K562 (cell line): Measurements from ENCODE around the gene ASCL2. TPM values are rescaled to one million over a fixed set of nuclear protein-coding genes. Genes with fewer than 3 reads are reported as not detected.

Source experiments
- ATAC-seq: fragments of 200-7000 bp; cut with Tn5 transposase; 3 replicates; pipeline ENCODE4 v1.9.1; 2020; ENCODE audit warnings: moderate library complexity
- BruUV-seq: library from RNA; stranded (reverse); fragments of 400-500 nt; replicated peaks from 2 replicates; lab custom pipeline; 2021; lab: Mats Ljungman, UMichigan
- CTCF ChIA-PET: fragments of 300-600 bp; formaldehyde crosslinking; extraction: SDS; loops from one replicate; lab custom pipeline; 2021; ENCODE audit warnings: low intra/inter-chr PET ratio; lab: Yijun Ruan, JAX
- POLR2A ChIA-PET: fragments of 300-600, 350-650 bp; sonication (Branson Sonifier 250); formaldehyde crosslinking; extraction: SDS; loops from one replicate; lab custom pipeline; 2021; ENCODE audit warnings: antibody characterized with exemption, inconsistent platforms; lab: Yijun Ruan, JAX
- DNase-seq, 4 experiments: peaks; one replicate each; pipeline versions ENCODE4 v3.0.0 to v3.0.0-alpha.2; 2011 to 2018; ENCODE audit warnings: low spot score in 3 of 4, mixed read lengths in 3 of 4; ENCODE audit errors: extremely low read depth in 1 of 4
- FAIRE-seq: peaks from 2 replicates; lab custom pipeline; 2011; peaks lifted over from hg19 to GRCh38; lab: Jason Lieb, UNC
- H2AFZ ChIP-seq: 2 replicates; pipeline ENCODE4 v1.6.0; 2011; ENCODE audit warnings: low read depth, low read length, control low read depth, inconsistent platforms
- H3K27ac ChIP-seq: fragments of 200-600 bp; 3 replicates; pipeline ENCODE4 v1.8.0; 2011; ENCODE audit warnings: low read depth, mild to moderate bottlenecking, control low read depth, inconsistent platforms, low read length, moderate library complexity, mixed read lengths; ENCODE audit errors: extremely low read depth
- H3K27me3 ChIP-seq, 2 experiments: fragments of 300-600 bp in 1 of 2; 2 replicates in 1 of 2; 3 replicates in 1 of 2; pipeline versions ENCODE4 v1.6.0 to v1.8.0; 2011; ENCODE audit warnings: inconsistent platforms in 2 of 2, low read length in 2 of 2, mild to moderate bottlenecking in 1 of 2, mixed read lengths in 1 of 2, moderate library complexity in 1 of 2; ENCODE audit not compliant: control insufficient read depth in 2 of 2, insufficient read depth in 2 of 2
- H3K36me3 ChIP-seq: fragments of 300-600 bp; 3 replicates; pipeline ENCODE4 v1.8.0; 2011; ENCODE audit warnings: mild to moderate bottlenecking, low read length, inconsistent platforms; ENCODE audit not compliant: control insufficient read depth, insufficient read depth
- H3K4me1 ChIP-seq, 2 experiments: fragments of 200-600 bp in 1 of 2; replicated peaks in 1 of 2; 2 replicates in 1 of 2; 3 replicates in 1 of 2; pipeline versions ENCODE4 v1.5.1 to v1.8.0; 2011; ENCODE audit warnings: inconsistent platforms in 2 of 2, low read length in 2 of 2, mild to moderate bottlenecking in 1 of 2, mixed read lengths in 1 of 2, moderate library complexity in 1 of 2; ENCODE audit not compliant: control insufficient read depth in 2 of 2, insufficient read depth in 2 of 2
- H3K4me2 ChIP-seq: 2 replicates; pipeline ENCODE4 v1.6.1; 2011; ENCODE audit warnings: low read length, control low read depth, inconsistent platforms, mixed read lengths; ENCODE audit not compliant: insufficient read depth
- H3K4me3 ChIP-seq: fragments of 200-600 bp; sonication (generic), shearing (Covaris generic); 2 replicates; pipeline ENCODE4 v1.5.1; 2016; ENCODE audit warnings: control low read depth, inconsistent platforms
- H3K79me2 ChIP-seq: fragments of 200-600 bp; 3 replicates; pipeline ENCODE4 v1.8.0; 2011; ENCODE audit warnings: low read length, inconsistent platforms; ENCODE audit not compliant: control insufficient read depth, insufficient read depth
- H3K9ac ChIP-seq, 2 experiments: 2 replicates each; pipeline versions ENCODE4 v1.6.0 to v1.6.1; 2011; ENCODE audit warnings: low read depth in 2 of 2, low read length in 2 of 2, control low read depth in 1 of 2, inconsistent platforms in 1 of 2, mild to moderate bottlenecking in 1 of 2, mixed read lengths in 1 of 2; ENCODE audit not compliant: insufficient read depth in 1 of 2
- H3K9me1 ChIP-seq: one replicate; pipeline ENCODE4 v1.6.0; 2011; ENCODE audit warnings: inconsistent platforms, mild to moderate bottlenecking, low read length, moderate library complexity; ENCODE audit not compliant: control insufficient read depth, insufficient read depth
- H3K9me3 ChIP-seq: replicated peaks from 2 replicates; pipeline ENCODE4 v1.5.1; 2011; ENCODE audit warnings: low read depth, low read length, inconsistent platforms; ENCODE audit not compliant: control insufficient read depth, insufficient read depth
- H4K20me1 ChIP-seq: replicated peaks from 2 replicates; pipeline ENCODE4 v1.6.1; 2011; ENCODE audit warnings: low read length, inconsistent platforms, mixed read lengths; ENCODE audit not compliant: control insufficient read depth, insufficient read depth
- BCL6 ChIP-seq: fragments of 250-450 bp; sonication (Bioruptor Pico); IDR thresholded peaks from 2 replicates; pipeline ENCODE4 v1.4.0; 2020
- CBFA2T2 ChIP-seq: fragments of 450-650 bp; conservative IDR thresholded peaks from 2 replicates; pipeline ENCODE4 v1.6.1; 2017; ENCODE audit warnings: mild to moderate bottlenecking
- CBFA2T3 ChIP-seq: fragments of 450-650 bp; IDR thresholded peaks from 2 replicates; pipeline ENCODE4 v1.6.1; 2017
- CBX2 ChIP-seq: fragments of 200-600 bp; sonication (generic); IDR thresholded peaks from one replicate; pipeline ENCODE4 v1.6.1; 2012; ENCODE audit warnings: mild to moderate bottlenecking, low read length, inconsistent platforms; ENCODE audit not compliant: insufficient read depth, poor library complexity, severe bottlenecking
- ELF2 ChIP-seq: fragments of 250-450 bp; sonication (Bioruptor Pico); IDR thresholded peaks from 2 replicates; pipeline ENCODE4 v1.5.0; 2021; ENCODE audit warnings: mild to moderate bottlenecking
- FOXK1 ChIP-seq: sonication (generic); formaldehyde crosslinking; IDR thresholded peaks from 2 replicates; pipeline ENCODE4 v1.8.0; 2022; ENCODE audit warnings: missing genetic modification reagents, mild to moderate bottlenecking, borderline replicate concordance
- FOXP1 ChIP-seq: sonication (generic); formaldehyde crosslinking; IDR thresholded peaks from 2 replicates; pipeline ENCODE4 v1.8.0; 2022; ENCODE audit warnings: mild to moderate bottlenecking, missing genetic modification reagents
- MAFG ChIP-seq: fragments of 450-650 bp; conservative IDR thresholded peaks from 2 replicates; pipeline ENCODE4 v1.6.1; 2016; ENCODE audit warnings: missing genetic modification characterization, missing compliant biosample characterization
- NCOR1 ChIP-seq: fragments of 450-650 bp; IDR thresholded peaks from 2 replicates; pipeline ENCODE4 v1.6.1; 2016; ENCODE audit warnings: mild to moderate bottlenecking, moderate library complexity
- PHB2 ChIP-seq: fragments of 450-650 bp; IDR thresholded peaks from 2 replicates; pipeline ENCODE4 v1.6.1; 2017; ENCODE audit warnings: low read depth
- TAL1 ChIP-seq: fragments of 450-650 bp; IDR thresholded peaks from 2 replicates; pipeline ENCODE4 v1.6.1; 2016; ENCODE audit warnings: mild to moderate bottlenecking
- TRIM28 ChIP-seq: fragments of 450-650 bp; IDR thresholded peaks from 2 replicates; pipeline ENCODE4 v1.6.1; 2017
- WGBS: fragments of 100-300 bp; shearing (Covaris generic); methylation state at CpG from one replicate; pipeline ENCODE4 v1.1.6; 2016; ENCODE audit warnings: low coverage, mixed read lengths; ENCODE audit not compliant: insufficient coverage; ENCODE audit errors: missing lambda C conversion rate; 5-methylcytosine and 5-hydroxymethylcytosine counted together
- in situ Hi-C: fragments of 300-500 bp; cut with MboI; formaldehyde crosslinking; loops from 4 replicates; pipeline ENCODE4 v1.15.0; 2018; ENCODE audit warnings: inconsistent platforms, mixed read lengths
- intact Hi-C: fragments of 100-400 bp; cut with micrococcal nuclease; formaldehyde crosslinking; loops from 2 replicates; pipeline ENCODE4 v1.14.2; 2022
- polyA plus RNA-seq, 8 experiments: library from polyadenylated mRNA; depleted of rRNA in 4 of 8; stranded (reverse) in 5 of 8; unstranded in 3 of 8; fragments of >200 nt; fragmentation: Nextera tagmentation in 2 of 8; fragmentation: Illumina TruSeq in 1 of 8; extraction: Ambion mirVana in 2 of 8; extraction: Trizol in 1 of 8; gene quantifications; 2 replicates each; pipeline versions ENCODE4 v1.2.1 to v1.2.3, GENCODE V29; 2011 to 2014; ENCODE audit warnings: inconsistent platforms in 1 of 8, missing spikeins in 1 of 8
- total RNA-seq, 7 experiments: library from RNA; depleted of rRNA in 6 of 7; stranded (reverse); fragments of >200 nt in 6 of 7; fragmentation: Illumina TruSeq in 2 of 7; extraction: Trizol in 2 of 7; gene quantifications; 2 replicates each; pipeline versions ENCODE4 v1.2.1 to v1.2.3, GENCODE V29; 2011 to 2021; ENCODE audit warnings: low replicate concordance in 1 of 7
- TF ChIP-seq, protein P1 (sequence below): sonication (generic); formaldehyde crosslinking; IDR thresholded peaks from 2 replicates; pipeline ENCODE4 v1.5.0; 2020; ENCODE audit warnings: missing genetic modification reagents
- TF ChIP-seq, protein P2 (sequence below): fragments of 450-650 bp; IDR thresholded peaks from 2 replicates; pipeline ENCODE4 v1.6.1; 2017; ENCODE audit warnings: antibody characterized with exemption, mild to moderate bottlenecking

ASCL2 gene
- total and polyA plus RNA-seq, 9 of the 15 experiments (the other 6 are each of a cell fraction or from before 2014, with no cell fraction given): 0.11 to 1.4 (median 0.36) TPM; not detected in 2

DNA sequence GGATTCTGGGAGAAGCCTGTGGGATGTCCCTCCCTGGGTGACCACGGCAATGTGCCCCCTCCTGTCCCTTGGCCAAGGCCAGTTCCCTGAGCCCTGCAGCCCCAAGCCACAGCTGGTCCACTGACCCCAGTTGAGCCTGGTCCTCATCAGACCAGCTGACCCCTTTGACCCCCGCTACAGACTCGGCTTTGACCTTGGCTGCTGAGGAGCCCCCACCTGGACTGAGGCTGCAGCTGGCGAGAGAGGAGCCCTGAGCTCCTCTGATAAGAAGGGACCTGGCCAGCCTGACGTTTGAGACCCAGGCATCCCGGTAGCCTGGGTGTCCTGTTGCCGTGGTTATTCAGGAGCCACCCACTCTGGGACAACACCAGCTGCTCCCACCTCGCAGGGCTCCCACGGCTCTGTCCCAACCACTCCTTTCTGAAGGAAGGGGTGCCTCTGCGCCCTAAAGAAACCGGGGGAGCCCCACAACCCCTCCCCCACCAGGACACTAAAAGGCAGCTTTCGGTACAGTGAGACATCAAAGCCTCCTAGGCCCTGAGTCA is 3.0 kb downstream of the ASCL2 start:
- no peaks in the 10 kb centered on the region for H3K79me2 ChIP-seq
- H3K36me3 ChIP-seq: no peaks in the 10 kb centered on the region
- ATAC-seq (no peak), FAIRE-seq (no peak), DNase-seq (peak; percentile 38 to 53 (median 48))
- H3K27ac ChIP-seq: no peak overlapping the region
- ChIA-PET POLR2A (no interaction called here), CTCF (no interaction called here)
- BruUV-seq: no TSS peak
- WGBS: 13% methylated on average over 12 of the region's 12 CpGs
- peak; percentile 22; the same call in 1 of the 2 replicates for TF ChIP-seq TAL1
- no peak for TF ChIP-seq TRIM28
- TF ChIP-seq, protein P1, sequence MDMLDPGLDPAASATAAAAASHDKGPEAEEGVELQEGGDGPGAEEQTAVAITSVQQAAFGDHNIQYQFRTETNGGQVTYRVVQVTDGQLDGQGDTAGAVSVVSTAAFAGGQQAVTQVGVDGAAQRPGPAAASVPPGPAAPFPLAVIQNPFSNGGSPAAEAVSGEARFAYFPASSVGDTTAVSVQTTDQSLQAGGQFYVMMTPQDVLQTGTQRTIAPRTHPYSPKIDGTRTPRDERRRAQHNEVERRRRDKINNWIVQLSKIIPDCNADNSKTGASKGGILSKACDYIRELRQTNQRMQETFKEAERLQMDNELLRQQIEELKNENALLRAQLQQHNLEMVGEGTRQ: no peak; the same call in 1 of the 2 replicates
- no peak for TF ChIP-seq MAFG (tag)
- no peak for TF ChIP-seq FOXK1 (CRISPR knock-in tag)
- no peak for TF ChIP-seq PHB2
- no peak for TF ChIP-seq CBX2
- TF ChIP-seq FOXP1 (CRISPR knock-in tag): no peak
- no peak for TF ChIP-seq ELF2
- TF ChIP-seq BCL6 (CRISPR knock-in tag): no peak
- TF ChIP-seq, protein P2, sequence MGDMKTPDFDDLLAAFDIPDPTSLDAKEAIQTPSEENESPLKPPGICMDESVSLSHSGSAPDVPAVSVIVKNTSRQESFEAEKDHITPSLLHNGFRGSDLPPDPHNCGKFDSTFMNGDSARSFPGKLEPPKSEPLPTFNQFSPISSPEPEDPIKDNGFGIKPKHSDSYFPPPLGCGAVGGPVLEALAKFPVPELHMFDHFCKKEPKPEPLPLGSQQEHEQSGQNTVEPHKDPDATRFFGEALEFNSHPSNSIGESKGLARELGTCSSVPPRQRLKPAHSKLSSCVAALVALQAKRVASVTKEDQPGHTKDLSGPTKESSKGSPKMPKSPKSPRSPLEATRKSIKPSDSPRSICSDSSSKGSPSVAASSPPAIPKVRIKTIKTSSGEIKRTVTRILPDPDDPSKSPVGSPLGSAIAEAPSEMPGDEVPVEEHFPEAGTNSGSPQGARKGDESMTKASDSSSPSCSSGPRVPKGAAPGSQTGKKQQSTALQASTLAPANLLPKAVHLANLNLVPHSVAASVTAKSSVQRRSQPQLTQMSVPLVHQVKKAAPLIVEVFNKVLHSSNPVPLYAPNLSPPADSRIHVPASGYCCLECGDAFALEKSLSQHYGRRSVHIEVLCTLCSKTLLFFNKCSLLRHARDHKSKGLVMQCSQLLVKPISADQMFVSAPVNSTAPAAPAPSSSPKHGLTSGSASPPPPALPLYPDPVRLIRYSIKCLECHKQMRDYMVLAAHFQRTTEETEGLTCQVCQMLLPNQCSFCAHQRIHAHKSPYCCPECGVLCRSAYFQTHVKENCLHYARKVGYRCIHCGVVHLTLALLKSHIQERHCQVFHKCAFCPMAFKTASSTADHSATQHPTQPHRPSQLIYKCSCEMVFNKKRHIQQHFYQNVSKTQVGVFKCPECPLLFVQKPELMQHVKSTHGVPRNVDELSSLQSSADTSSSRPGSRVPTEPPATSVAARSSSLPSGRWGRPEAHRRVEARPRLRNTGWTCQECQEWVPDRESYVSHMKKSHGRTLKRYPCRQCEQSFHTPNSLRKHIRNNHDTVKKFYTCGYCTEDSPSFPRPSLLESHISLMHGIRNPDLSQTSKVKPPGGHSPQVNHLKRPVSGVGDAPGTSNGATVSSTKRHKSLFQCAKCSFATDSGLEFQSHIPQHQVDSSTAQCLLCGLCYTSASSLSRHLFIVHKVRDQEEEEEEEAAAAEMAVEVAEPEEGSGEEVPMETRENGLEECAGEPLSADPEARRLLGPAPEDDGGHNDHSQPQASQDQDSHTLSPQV: no peak
- TF ChIP-seq NCOR1: no peak; the same call in 1 of the 2 replicates
- TF ChIP-seq CBFA2T2: peak; percentile 54
- TF ChIP-seq CBFA2T3: peak; percentile 66
- peaks cover 8 to 61% of the 10 kb centered on the region in 2 experiments; a peak in 4 of 5 replicates for H3K4me1 ChIP-seq
- H3K9ac ChIP-seq: no peak overlapping the region
- intact Hi-C loops (no loop called here), in situ Hi-C loops (no loop called here)
- H3K9me3 ChIP-seq: no peaks in the 10 kb centered on the region
- H4K20me1 ChIP-seq: peaks cover 6% of the 10 kb centered on the region; the same call in 1 of the 2 replicates
- peaks cover 6 to 81% of the 10 kb centered on the region in 2 experiments; a peak in 3 of 5 replicates for H3K27me3 ChIP-seq
- H3K4me3 ChIP-seq: no peak overlapping the region
- no peaks in the 10 kb centered on the region for H3K9me1 ChIP-seq
- H3K4me2 ChIP-seq: no peak overlapping the region
- H2AFZ ChIP-seq: no peak overlapping the region
